Measurements from ENCODE around the gene ATP8B2.
A peak's percentile ranks its signal among the peaks of the same experiment; 100 is the strongest.

The ATP8B2 gene

GRCh38 chr1:154327466-154328317 is 2.4 kb downstream of the ATP8B2 start:
- TF ChIP-seq CTCF (conservative IDR thresholded peaks at IDR 0.05; ENCODE audit: low read length) = no peak
- DNase-seq (ENCODE audit: low read depth) = no peak
- H3K4me3 ChIP-seq (ENCODE audit: low read length) = peak overlapping the region; percentile 97

- TF ChIP-seq CTCF (conservative IDR thresholded peaks at IDR 0.05; ENCODE audit: low read length) = no peak
- peak; percentile 69 for DNase-seq (ENCODE audit: low read depth)
- peak overlapping the region; percentile 97 for H3K4me3 ChIP-seq (ENCODE audit: low read length)
These were observed 3.2 kb downstream of the ATP8B2 start for GRCh38 chr1:154328318-154329151.

- peak overlapping the region; percentile 52 for H3K4me3 ChIP-seq (ENCODE audit: low read length)
- DNase-seq (ENCODE audit: low read depth) = peak; percentile 15
- peak; percentile 35 for TF ChIP-seq CTCF (conservative IDR thresholded peaks at IDR 0.05; ENCODE audit: low read length)
These were observed 3.8 kb downstream of the ATP8B2 start for GRCh38 chr1:154329152-154329521.

- DNase-seq (ENCODE audit: low read depth) = no peak
- H3K4me3 ChIP-seq (ENCODE audit: low read length) = peak overlapping the region; percentile 52
- TF ChIP-seq CTCF (conservative IDR thresholded peaks at IDR 0.05; ENCODE audit: low read length) = no peak
These were observed 4.3 kb downstream of the ATP8B2 start for GRCh38 chr1:154329551-154330131.

GRCh38 chr1:154330669-154331068 is 5.3 kb downstream of the ATP8B2 start:
- no peak for DNase-seq (ENCODE audit: low read depth)
- H3K4me3 ChIP-seq (ENCODE audit: low read length) = no peak overlapping the region
- TF ChIP-seq CTCF (conservative IDR thresholded peaks at IDR 0.05; ENCODE audit: low read length) = no peak

GRCh38 chr1:154334079-154335024 is 9.0 kb downstream of the ATP8B2 start:
- no peak for TF ChIP-seq CTCF (conservative IDR thresholded peaks at IDR 0.05; ENCODE audit: low read length)
- no peak overlapping the region for H3K4me3 ChIP-seq (ENCODE audit: low read length)
- DNase-seq (ENCODE audit: low read depth) = peak; percentile 10
